GM21528 (cell line): ENCODE measurements around the gene RGS3.

Experiments
- ATAC-seq: cut with Tn5 transposase; IDR thresholded peaks from one replicate; pipeline ENCODE4 v1.9.1; 2021; ENCODE audit warnings: mild to moderate bottlenecking, moderate library complexity; ENCODE audit not compliant: unreplicated experiment, low FRiP score

The RGS3 gene

GRCh38 chr9:113594484-113595299 is 131.2 kb downstream of the RGS3 start:
- no peak for ATAC-seq

- no peak for ATAC-seq
These were observed 133.2 kb downstream of the RGS3 start for GRCh38 chr9:113596616-113597320.

- no peak for ATAC-seq
These were observed 134.1 kb downstream of the RGS3 start for GRCh38 chr9:113597390-113598241.

- ATAC-seq, result no peak
These were observed 134.9 kb downstream of the RGS3 start for GRCh38 chr9:113598451-113598850.

GRCh38 chr9:113598883-113599282 is 135.4 kb downstream of the RGS3 start:
- no peak for ATAC-seq

GRCh38 chr9:113599646-113600022 is 136.1 kb downstream of the RGS3 start:
- ATAC-seq, result no peak

- no peak for ATAC-seq
These were observed 136.7 kb downstream of the RGS3 start for GRCh38 chr9:113600023-113600823.

- ATAC-seq, result no peak
These were observed 137.5 kb downstream of the RGS3 start for GRCh38 chr9:113600871-113601614.

- ATAC-seq, result no peak
These were observed 138.1 kb downstream of the RGS3 start for GRCh38 chr9:113601656-113602055.

- ATAC-seq, result no peak
These were observed 138.9 kb downstream of the RGS3 start for GRCh38 chr9:113602126-113603047.

GRCh38 chr9:113603048-113603375 is 139.5 kb downstream of the RGS3 start:
- no peak for ATAC-seq

GRCh38 chr9:113603773-113604172 is 140.2 kb downstream of the RGS3 start:
- ATAC-seq, result no peak

GRCh38 chr9:113604393-113604792 is 140.9 kb downstream of the RGS3 start:
- ATAC-seq, result no peak

- ATAC-seq, result no peak
These were observed 143.0 kb downstream of the RGS3 start for GRCh38 chr9:113606510-113606909.

GRCh38 chr9:113608082-113608685 is 144.7 kb downstream of the RGS3 start:
- no peak for ATAC-seq

- ATAC-seq, result no peak
These were observed 146.2 kb downstream of the RGS3 start for GRCh38 chr9:113609562-113610318.

- ATAC-seq, result no peak
These were observed 148.1 kb downstream of the RGS3 start for GRCh38 chr9:113611461-113612215.
